Measurements from ENCODE around the gene SP3. TPM values are rescaled to one million over a fixed set of nuclear protein-coding genes. Genes with fewer than 3 reads are reported as not detected.

The SP3 gene
- total and polyA plus RNA-seq, 2 of the 8 experiments (the other 6 are each of a cell fraction or from before 2014, with no cell fraction given): 31.0 to 92.1 TPM

DNA sequence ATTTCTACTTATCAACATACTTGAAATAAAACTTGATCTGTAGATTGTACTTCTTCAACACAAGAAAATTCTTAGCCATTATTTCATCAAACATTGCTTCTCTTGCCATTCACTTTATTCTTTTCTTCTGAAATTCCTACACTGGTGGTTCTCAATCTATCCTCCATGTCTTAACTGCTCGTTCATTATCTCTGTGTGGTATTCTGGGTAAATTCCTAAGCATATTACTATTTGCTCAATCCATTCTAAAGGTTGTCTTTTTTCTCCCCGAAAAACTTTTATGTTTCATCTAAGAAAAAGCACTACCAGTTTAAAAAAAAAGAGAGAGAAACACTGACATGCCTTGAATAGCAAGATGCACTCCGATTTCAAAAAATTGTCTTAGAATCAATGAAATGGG is 18.0 kb downstream of the SP3 start:
- Histone ChIP-seq H4K5ac (ENCODE audit: insufficient read length, low read depth, low read length) (no peak overlapping the region), H3K4ac (replicated peaks; ENCODE audit: insufficient read length, low read depth, low read length) (no peak overlapping the region), H3K23ac (ENCODE audit: insufficient read length) (no peak overlapping the region), H3K9ac (replicated peaks in 1 of 4; ENCODE audit: extremely low read depth in 1 of 4, low read depth in 3 of 4, low read length in 3 of 4) (no peak overlapping the region), H3K36me3 (ENCODE audit: control insufficient read depth in 2 of 4, insufficient read depth in 4 of 4, low read length in 3 of 4) (peaks cover 0 to 5% (median 0%) of the 10 kb centered on the region in 4 experiments; a peak in 2 of 8 replicates), H3K18ac (ENCODE audit: extremely low read depth, low read length) (no peak overlapping the region), H3K27me3 (replicated peaks in 1 of 4; ENCODE audit: control insufficient read depth in 3 of 4, extremely low read depth in 1 of 4, insufficient read depth in 3 of 4, low read length in 3 of 4) (no peaks in the 10 kb centered on the region), H4K91ac (replicated peaks; ENCODE audit: insufficient read length, low read length) (no peak overlapping the region), H2BK12ac (ENCODE audit: low read depth, low read length) (no peak overlapping the region), H2BK120ac (replicated peaks; ENCODE audit: low read depth, low read length) (no peak overlapping the region), H3K4me1 (replicated peaks in 1 of 4; ENCODE audit: control insufficient read depth in 3 of 4, insufficient read depth in 4 of 4, low read length in 3 of 4) (no peaks in the 10 kb centered on the region), H3K27ac (ENCODE audit: low read depth, low read length) (no peak overlapping the region), H3K9me3 (ENCODE audit: insufficient read depth in 2 of 2, low read depth in 1 of 2, low read length in 1 of 2) (no peaks in the 10 kb centered on the region), H2BK15ac (ENCODE audit: low read length) (no peak overlapping the region), H3K56ac (replicated peaks; ENCODE audit: insufficient read length, low read depth, low read length) (no peak overlapping the region), H3K4me2 (ENCODE audit: insufficient read depth in 1 of 2, low read depth in 2 of 2, low read length in 2 of 2) (no peak overlapping the region), H2BK5ac (ENCODE audit: low read depth, low read length) (no peak overlapping the region), H3K14ac (ENCODE audit: insufficient read length) (no peak overlapping the region), H2AFZ (ENCODE audit: low read length) (no peak overlapping the region), H2AK5ac (ENCODE audit: low read depth, low read length) (no peak overlapping the region), H2BK20ac (ENCODE audit: low read length) (no peak overlapping the region), H3K79me1 (ENCODE audit: low read depth, low read length) (no peaks in the 10 kb centered on the region; the same call in 1 of the 2 replicates), H4K20me1 (replicated peaks in 1 of 2; ENCODE audit: control insufficient read depth in 1 of 2, insufficient read depth in 2 of 2, low read length in 2 of 2) (peaks cover 4 to 6% of the 10 kb centered on the region in 2 experiments), H3K23me2 (ENCODE audit: low read depth, low read length) (no peaks in the 10 kb centered on the region), H3K79me2 (ENCODE audit: control insufficient read depth in 1 of 2, insufficient read depth in 2 of 2, low read length in 2 of 2) (peaks cover 18 to 100% of the 10 kb centered on the region in 2 experiments), H3K4me3 (ENCODE audit: extremely low read depth in 1 of 4, insufficient read depth in 2 of 4, low read depth in 3 of 4, low read length in 4 of 4) (no peak overlapping the region), H4K8ac (ENCODE audit: extremely low read depth, insufficient read depth, low read length) (no peak overlapping the region)
- DNase-seq (ENCODE audit: low read depth in 1 of 2, low spot score in 2 of 2) (no peak), FAIRE-seq (no peak)
- POLR2A ChIA-PET (ENCODE audit: partially characterized antibody): no interaction called here
- CTCF ChIA-PET (ENCODE audit: partially characterized antibody): no interaction called here
- WGBS, 2 experiments (ENCODE audit: extremely low coverage in 1 of 2, insufficient coverage in 1 of 2, insufficient read length in 1 of 2, insufficient replicate concordance in 2 of 2, low coverage in 1 of 2, low lambda C conversion rate in 2 of 2, missing lambda C conversion rate in 1 of 2): 92% methylated on average over 3 of the region's 3 CpGs; no CpG with 5 or more reads in 1 of the 2 experiments
- TF ChIP-seq BCL11A (IDR thresholded peaks at IDR 0.05; ENCODE audit: low read depth in 2 of 2, low read length in 2 of 2) (no peak), BRCA1 (IDR thresholded peaks at IDR 0.05; ENCODE audit: low read depth, low read length) (no peak), RBBP5 (IDR thresholded peaks at IDR 0.05; ENCODE audit: borderline replicate concordance, low read depth, low read length) (no peak), GABPA (IDR thresholded peaks at IDR 0.05; ENCODE audit: borderline replicate concordance, insufficient read depth, low read length) (no peak), TEAD4 (IDR thresholded peaks at IDR 0.05; ENCODE audit: low read depth, low read length) (no peak), JUND (IDR thresholded peaks at IDR 0.05; ENCODE audit: low read length) (no peak), EGR1 (IDR thresholded peaks at IDR 0.05; ENCODE audit: borderline replicate concordance, low read depth, low read length) (no peak), KDM5A (IDR thresholded peaks at IDR 0.05; ENCODE audit: low read length) (no peak), POU5F1 (IDR thresholded peaks at IDR 0.05; ENCODE audit: low read depth, low read length) (no peak), SRF (IDR thresholded peaks at IDR 0.05; ENCODE audit: low read depth, low read length) (no peak), RNF2 (IDR thresholded peaks at IDR 0.05; ENCODE audit: borderline replicate concordance, low read depth, low read length, missing control alignments, poor library complexity, severe bottlenecking) (no peak), SP1 (IDR thresholded peaks at IDR 0.05; ENCODE audit: low read depth, low read length) (no peak), MAFK (IDR thresholded peaks at IDR 0.05; ENCODE audit: low read depth, low read length) (no peak)
- TF ChIP-seq, protein P1, sequence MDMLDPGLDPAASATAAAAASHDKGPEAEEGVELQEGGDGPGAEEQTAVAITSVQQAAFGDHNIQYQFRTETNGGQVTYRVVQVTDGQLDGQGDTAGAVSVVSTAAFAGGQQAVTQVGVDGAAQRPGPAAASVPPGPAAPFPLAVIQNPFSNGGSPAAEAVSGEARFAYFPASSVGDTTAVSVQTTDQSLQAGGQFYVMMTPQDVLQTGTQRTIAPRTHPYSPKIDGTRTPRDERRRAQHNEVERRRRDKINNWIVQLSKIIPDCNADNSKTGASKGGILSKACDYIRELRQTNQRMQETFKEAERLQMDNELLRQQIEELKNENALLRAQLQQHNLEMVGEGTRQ (IDR thresholded peaks at IDR 0.05; ENCODE audit: low read length): no peak

Data from H1 (cell line).